DLD1 (cell line): ENCODE results near the gene GNB1.

Source experiments
- in situ Hi-C: cut with HindIII; loops from 2 replicates; pipeline ENCODE4 v1.10.0; 2017; ENCODE audit warnings: low sequenced_read_pairs

GNB1 gene

GRCh38 chr1:1922956-1923833 is 32.3 kb upstream of the GNB1 start:
- in situ Hi-C loops, result no loop called here

- in situ Hi-C loops, result no loop called here
These were observed 31.7 kb upstream of the GNB1 start for GRCh38 chr1:1922702-1922955.

- in situ Hi-C loops, result no loop called here
These were observed 31.2 kb upstream of the GNB1 start for GRCh38 chr1:1921901-1922701.

GRCh38 chr1:1921459-1921862 is 30.6 kb upstream of the GNB1 start:
- in situ Hi-C loops, result no loop called here

- in situ Hi-C loops, result no loop called here
These were observed 29.9 kb upstream of the GNB1 start for GRCh38 chr1:1920608-1921458.

- in situ Hi-C loops, result no loop called here
These were observed 29.2 kb upstream of the GNB1 start for GRCh38 chr1:1920057-1920607.

GRCh38 chr1:1919304-1920056 is 28.6 kb upstream of the GNB1 start:
- in situ Hi-C loops, result no loop called here

GRCh38 chr1:1918901-1919303 is 28.0 kb upstream of the GNB1 start, which contains the start of gene TMEM52:
TSS of gene TMEM52 (minus strand) at chr1:1919279. CDS start at chr1:1919265, 14 bp downstream.
- in situ Hi-C loops, result no loop called here

GRCh38 chr1:1917995-1918900 is 27.4 kb upstream of the GNB1 start:
- in situ Hi-C loops, result no loop called here

- in situ Hi-C loops, result no loop called here
These were observed 26.6 kb upstream of the GNB1 start for GRCh38 chr1:1917304-1917976.

GRCh38 chr1:1916851-1917251 is 26.0 kb upstream of the GNB1 start:
- in situ Hi-C loops, result no loop called here

GRCh38 chr1:1915911-1916840 is 25.3 kb upstream of the GNB1 start:
- in situ Hi-C loops, result no loop called here

GRCh38 chr1:1914971-1915692 is 24.2 kb upstream of the GNB1 start, which contains the start of gene CALML6:
TSS of gene CALML6 (plus strand) at chr1:1915260. CDS start at chr1:1915281, 21 bp downstream.
- in situ Hi-C loops, result no loop called here

- in situ Hi-C loops, result no loop called here
These were observed 23.4 kb upstream of the GNB1 start for GRCh38 chr1:1914101-1914970.

GRCh38 chr1:1911350-1912041 is 20.6 kb upstream of the GNB1 start:
- in situ Hi-C loops, result no loop called here
